Psoas muscle (tissue), 8 donors: Measurements from ENCODE around the gene ASCL4. TPM values are rescaled to one million over a fixed set of nuclear protein-coding genes. Genes with fewer than 3 reads are reported as not detected.

Experiments
- ATAC-seq, 4 donors: fragments of 200-7000 bp; cut with Tn5 transposase; one replicate each; pipeline ENCODE4 v1.9.1; 2020; ENCODE audit warnings: moderate library complexity in 3 of 4, mild to moderate bottlenecking in 2 of 4
- DNase-seq, 2 donors: peaks; one replicate each; pipeline ENCODE4 v3.0.0-alpha.2; 2020
- H3K27ac ChIP-seq: fragments of 200-600 bp; one replicate; pipeline ENCODE4 v1.8.0; 2022
- H3K27me3 ChIP-seq, 3 donors: fragments of 200-600 bp in 1 of 3; one replicate each; pipeline versions ENCODE4 v1.6.1 to v1.8.0; 2013 to 2022; ENCODE audit warnings: low read length in 2 of 3, mild to moderate bottlenecking in 2 of 3, moderate library complexity in 1 of 3; ENCODE audit not compliant: insufficient read depth in 3 of 3
- H3K36me3 ChIP-seq, 2 donors: fragments of 200-600 bp in 1 of 2; one replicate each; pipeline versions ENCODE4 v1.6.1 to v1.8.0; 2013 to 2022; ENCODE audit warnings: low read depth in 1 of 2, mild to moderate bottlenecking in 1 of 2, moderate library complexity in 1 of 2; ENCODE audit not compliant: insufficient read depth in 1 of 2
- H3K4me1 ChIP-seq: fragments of 200-600 bp; one replicate; pipeline ENCODE4 v1.8.0; 2022
- H3K4me3 ChIP-seq: fragments of 200-600 bp; one replicate; pipeline ENCODE4 v1.8.0; 2022; ENCODE audit warnings: mild to moderate bottlenecking
- H3K9me3 ChIP-seq: fragments of 200-600 bp; one replicate; pipeline ENCODE4 v1.8.0; 2022
- WGBS, 3 donors: extraction: QIAGEN DNeasy Blood & Tissue Kit; methylation state at CpG; one replicate each; pipeline versions ENCODE4 v1.1.6 to v1.1.7; 2013; 5-methylcytosine and 5-hydroxymethylcytosine counted together
- intact Hi-C, 2 donors: fragments of 100-400 bp; cut with DNase I; formaldehyde crosslinking; loops; one replicate each; pipeline versions ENCODE4 v1.11.0 to v1.14.2; 2022
- polyA plus RNA-seq, 3 donors: library from polyadenylated mRNA; stranded (reverse); fragments of 200-250 nt; gene quantifications; one replicate each; pipeline ENCODE4 v1.2.3, GENCODE V29; 2013
- total RNA-seq, 4 donors: library from RNA; stranded (reverse); fragmentation: NEBNext Ultra II Directional in 2 of 4; extraction: Animal tissue kit (Norgen Biotek cat#: 25700) in 2 of 4; gene quantifications; one replicate each; pipeline versions ENCODE4 v1.2.1 to v1.2.4, GENCODE V29; 2021 to 2023
- TF ChIP-seq, protein P1 (sequence below): fragments of 200-600 bp; IDR thresholded peaks from one replicate; pipeline ENCODE4 v1.8.0; 2022; ENCODE audit warnings: antibody characterized with exemption
- donor health status: healthy with polysubstance abuse.
- donor health status: DM: no; HTN: no; CAD: no; lungs with moderate emphysema.
- donor health status: Bipolar disorder and iron deficiency.
- donor health status: healthy.
- donor health status: DM: yes; HTN: yes; CAD: no.
- donor health status: DM: no; HTN: no; CAD: no.
- donor health status: DM: no; HTN: no; CAD: no.
- donor health status: DM: yes; HTN: yes; CAD: no.

Gene ASCL4
- total and polyA plus RNA-seq, 7 donors, result not detected

DNA sequence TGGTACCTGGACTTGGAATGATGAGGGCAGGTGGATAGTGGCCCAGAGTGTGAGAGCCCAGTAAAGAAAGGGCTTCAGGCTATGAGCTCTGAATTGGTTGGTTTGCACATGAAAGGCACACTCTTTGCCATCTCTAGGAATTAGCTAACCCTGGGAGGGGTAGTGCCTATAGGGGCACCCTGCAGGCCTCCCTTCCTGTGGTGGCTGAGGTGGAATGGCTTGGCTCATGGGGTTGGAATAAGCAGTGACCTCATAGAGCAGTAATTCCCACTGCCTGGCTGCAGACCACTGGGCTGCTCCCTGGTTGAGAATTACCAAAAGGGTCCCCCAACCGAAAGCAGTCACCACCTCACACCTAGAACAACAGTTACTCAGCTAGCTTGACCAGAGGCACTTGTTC is 42.7 kb downstream of the ASCL4 start:
- ATAC-seq, result no peak
- Histone ChIP-seq H3K9me3 (no peaks in the 10 kb centered on the region), H3K27me3 (no peaks in the 10 kb centered on the region), H3K36me3 (no peaks in the 10 kb centered on the region), H3K27ac (no peak overlapping the region), H3K4me1 (no peaks in the 10 kb centered on the region), H3K4me3 (no peak overlapping the region)
- TF ChIP-seq, protein P1, sequence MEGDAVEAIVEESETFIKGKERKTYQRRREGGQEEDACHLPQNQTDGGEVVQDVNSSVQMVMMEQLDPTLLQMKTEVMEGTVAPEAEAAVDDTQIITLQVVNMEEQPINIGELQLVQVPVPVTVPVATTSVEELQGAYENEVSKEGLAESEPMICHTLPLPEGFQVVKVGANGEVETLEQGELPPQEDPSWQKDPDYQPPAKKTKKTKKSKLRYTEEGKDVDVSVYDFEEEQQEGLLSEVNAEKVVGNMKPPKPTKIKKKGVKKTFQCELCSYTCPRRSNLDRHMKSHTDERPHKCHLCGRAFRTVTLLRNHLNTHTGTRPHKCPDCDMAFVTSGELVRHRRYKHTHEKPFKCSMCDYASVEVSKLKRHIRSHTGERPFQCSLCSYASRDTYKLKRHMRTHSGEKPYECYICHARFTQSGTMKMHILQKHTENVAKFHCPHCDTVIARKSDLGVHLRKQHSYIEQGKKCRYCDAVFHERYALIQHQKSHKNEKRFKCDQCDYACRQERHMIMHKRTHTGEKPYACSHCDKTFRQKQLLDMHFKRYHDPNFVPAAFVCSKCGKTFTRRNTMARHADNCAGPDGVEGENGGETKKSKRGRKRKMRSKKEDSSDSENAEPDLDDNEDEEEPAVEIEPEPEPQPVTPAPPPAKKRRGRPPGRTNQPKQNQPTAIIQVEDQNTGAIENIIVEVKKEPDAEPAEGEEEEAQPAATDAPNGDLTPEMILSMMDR, result no peak
- WGBS, 3 donors, result 62 to 86% (median 73%) methylated on average over 1 of the region's 1 CpG
- intact Hi-C loops, result no loop called here
- DNase-seq, result no peak

DNA sequence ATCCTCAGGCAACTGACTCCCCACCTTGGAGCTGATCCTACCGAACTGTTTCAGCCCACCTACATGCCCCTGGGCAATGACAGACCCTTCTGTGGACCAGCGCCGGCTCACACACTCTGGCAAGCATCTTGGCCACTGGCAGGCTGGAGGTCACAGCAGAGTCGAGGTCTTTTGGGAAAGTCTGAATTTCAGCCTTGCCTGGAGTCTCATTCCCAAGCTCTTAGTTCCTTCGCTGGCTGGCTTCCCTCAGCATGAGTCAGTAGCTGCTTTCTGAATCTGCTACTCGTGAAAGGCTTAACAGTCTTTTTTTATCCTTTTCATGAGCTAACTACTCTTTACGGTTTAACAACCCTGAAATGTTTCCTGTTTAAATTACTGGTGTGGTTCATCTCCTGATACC is 44.5 kb downstream of the ASCL4 start:
- no peaks in the 10 kb centered on the region for H3K27me3 ChIP-seq
- WGBS, 3 donors, result 38 to 53% (median 41%) methylated on average over 7 of the region's 7 CpGs
- H3K4me1 ChIP-seq, result no peaks in the 10 kb centered on the region
- H3K4me3 ChIP-seq, result no peak overlapping the region
- H3K36me3 ChIP-seq, result no peaks in the 10 kb centered on the region
- DNase-seq (no peak), ATAC-seq (no peak)
- no peak overlapping the region for H3K27ac ChIP-seq
- TF ChIP-seq, protein P1, result no peak
- intact Hi-C loops, result no loop called here
- no peaks in the 10 kb centered on the region for H3K9me3 ChIP-seq

DNA sequence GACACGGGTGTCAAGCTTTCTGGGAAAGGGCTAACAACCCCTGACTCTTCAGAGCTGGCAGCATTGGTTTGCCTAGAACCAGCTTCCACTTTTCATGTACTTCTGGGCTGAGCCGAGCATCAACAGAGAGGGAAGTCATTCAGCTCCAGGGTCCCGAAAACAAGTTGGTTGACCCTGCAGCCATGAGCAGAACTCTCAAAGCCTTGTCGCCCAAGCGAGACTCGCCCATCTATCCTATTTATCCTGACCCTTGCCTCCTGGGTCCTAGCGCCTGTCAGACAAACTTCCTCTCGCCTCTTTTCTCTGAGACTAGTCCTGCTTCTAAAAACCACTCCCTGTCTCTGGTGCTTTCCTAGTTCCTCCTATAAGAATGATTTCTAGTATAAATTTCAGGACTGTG is 47.9 kb downstream of the ASCL4 start:
- Histone ChIP-seq H3K9me3 (peaks cover 10% of the 10 kb centered on the region), H3K27ac (no peak overlapping the region), H3K4me3 (no peak overlapping the region), H3K27me3 (no peaks in the 10 kb centered on the region), H3K4me1 (no peaks in the 10 kb centered on the region), H3K36me3 (no peaks in the 10 kb centered on the region)
- TF ChIP-seq, protein P1, result no peak
- WGBS, 3 donors, result 21 to 29% (median 25%) methylated on average over 8 of the region's 8 CpGs
- intact Hi-C loops, result no loop called here
- ATAC-seq, result no peak
- no peak for DNase-seq

Other genes with a start within 250 kb of the ASCL4 start
- gene PWP1, start 88.9 kb upstream of the ASCL4 start, total RNA-seq, result 10 to 100 TPM; 15.6 to 20.5 (median 19.5) TPM
- gene PWP1, start 88.9 kb upstream of the ASCL4 start, polyA plus RNA-seq, result 10 to 100 TPM; 23.4 to 30.1 (median 26.1) TPM
- gene PRDM4, start 13.6 kb upstream of the ASCL4 start, total RNA-seq, result 10 to 100 TPM; 11.3 to 15.7 (median 13.2) TPM
- gene PRDM4, start 13.6 kb upstream of the ASCL4 start, polyA plus RNA-seq, result 10 to 100 TPM in 2 of 3 donors, 1 to 10 TPM in 1; 9.3 to 40.0 (median 13.7) TPM